ENCODE measurements around the gene UNKL.

Gene UNKL

GRCh38 chr16:1416521-1416941 is 2.0 kb upstream of the UNKL start:
- DNase-seq (ENCODE audit: low read depth) = no peak
- TF ChIP-seq POLR2A (IDR thresholded peaks at IDR 0.05; ENCODE audit: extremely low read depth, insufficient read length) (no peak), MYC (IDR thresholded peaks at IDR 0.05; ENCODE audit: low read depth, low read length) (no peak), MAX (IDR thresholded peaks at IDR 0.05; ENCODE audit: low read depth, low read length) (no peak), CTCF (IDR thresholded peaks at IDR 0.05; ENCODE audit: low read depth, low read length) (no peak)
- H3K4me3 ChIP-seq (ENCODE audit: low read depth, low read length) = no peak overlapping the region

- TF ChIP-seq MAX (IDR thresholded peaks at IDR 0.05; ENCODE audit: low read depth, low read length) (no peak), CTCF (IDR thresholded peaks at IDR 0.05; ENCODE audit: low read depth, low read length) (peak; percentile 36), MYC (IDR thresholded peaks at IDR 0.05; ENCODE audit: low read depth, low read length) (no peak), POLR2A (IDR thresholded peaks at IDR 0.05; ENCODE audit: extremely low read depth, insufficient read length) (no peak)
- DNase-seq (ENCODE audit: low read depth) = peak; percentile 80
These were observed 596 bp downstream of the UNKL start for GRCh38 chr16:1413684-1414531.

GRCh38 chr16:1412847-1413246 is 1.7 kb downstream of the UNKL start:
- H3K4me3 ChIP-seq (ENCODE audit: low read depth, low read length) = no peak overlapping the region
- no peak for DNase-seq (ENCODE audit: low read depth)
- no peak for TF ChIP-seq CTCF (IDR thresholded peaks at IDR 0.05; ENCODE audit: low read depth, low read length)
- no peak for TF ChIP-seq MYC (IDR thresholded peaks at IDR 0.05; ENCODE audit: low read depth, low read length)
- TF ChIP-seq MAX (IDR thresholded peaks at IDR 0.05; ENCODE audit: low read depth, low read length) = no peak
- no peak for TF ChIP-seq POLR2A (IDR thresholded peaks at IDR 0.05; ENCODE audit: extremely low read depth, insufficient read length)

More at GRCh38 chr16:1413684-1414531, 596 bp downstream of the UNKL start:
- peak overlapping the region; percentile 52 for H3K4me3 ChIP-seq (ENCODE audit: low read depth, low read length)

- no peak for TF ChIP-seq POLR2A (IDR thresholded peaks at IDR 0.05; ENCODE audit: extremely low read depth, insufficient read length)
- no peak for TF ChIP-seq MYC (IDR thresholded peaks at IDR 0.05; ENCODE audit: low read depth, low read length)
- TF ChIP-seq MAX (IDR thresholded peaks at IDR 0.05; ENCODE audit: low read depth, low read length) = peak; percentile 89
- TF ChIP-seq CTCF (IDR thresholded peaks at IDR 0.05; ENCODE audit: low read depth, low read length) = no peak
- DNase-seq (ENCODE audit: low read depth) = peak; percentile 85
- H3K4me3 ChIP-seq (ENCODE audit: low read depth, low read length) = peak overlapping the region; percentile 54
These were observed 6.2 kb downstream of the UNKL start for GRCh38 chr16:1408171-1408837.

- H3K4me3 ChIP-seq (ENCODE audit: low read depth, low read length) = no peak overlapping the region
- DNase-seq (ENCODE audit: low read depth) = no peak
- TF ChIP-seq MAX (IDR thresholded peaks at IDR 0.05; ENCODE audit: low read depth, low read length) (no peak), CTCF (IDR thresholded peaks at IDR 0.05; ENCODE audit: low read depth, low read length) (no peak)
These were observed 6.8 kb downstream of the UNKL start for GRCh38 chr16:1407753-1408152.

Measured in NB4 (cell line).